Superior temporal gyrus (tissue), 1 donor: ENCODE data around the gene TARS3.
A peak's percentile ranks its signal among the peaks of the same experiment; 100 is the strongest.
"Not testable (repeated sequence)": the region's sequence is repeated elsewhere in the genome, so short reads cannot be mapped to it uniquely, and the experiment has no call there.

Source experiments
- DNase-seq: peaks from one replicate; pipeline ENCODE4 v3.0.0-alpha.2; 2016; ENCODE audit errors: extremely low spot score

The TARS3 gene

DNA sequence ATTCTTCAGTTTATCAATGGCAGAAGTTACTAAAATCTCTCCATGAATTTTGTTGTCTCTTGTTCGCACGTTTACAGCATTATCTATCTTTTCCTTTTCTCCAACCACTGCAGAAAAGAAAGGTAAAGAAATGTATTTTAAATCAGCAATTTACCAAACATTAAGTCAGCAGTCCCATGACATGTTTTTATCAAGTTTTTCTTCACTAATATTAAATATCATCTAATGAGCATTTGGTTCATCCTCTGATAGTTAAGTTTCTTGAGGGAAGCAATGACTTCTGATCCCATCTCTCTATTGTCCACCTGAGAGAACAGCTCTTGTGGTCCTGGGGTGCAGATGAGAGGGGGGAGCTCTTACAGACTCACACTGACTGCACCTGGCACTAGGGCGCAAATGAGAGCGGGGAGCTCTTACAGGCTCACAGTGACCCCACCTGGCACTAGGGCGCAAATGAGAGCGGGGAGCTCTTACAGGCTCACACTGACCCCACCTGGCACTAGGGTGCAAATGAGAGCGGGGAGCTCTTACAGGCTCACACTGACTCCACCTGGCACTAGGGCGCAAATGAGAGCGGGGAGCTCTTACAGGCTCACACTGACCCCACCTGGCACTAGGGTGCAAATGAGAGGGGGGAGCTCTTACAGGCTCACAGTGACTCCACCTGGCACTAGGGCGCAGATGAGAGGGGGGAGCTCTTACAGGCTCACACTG, 69.5 kb downstream of the TARS3 start:
- DNase-seq = not testable (repeated sequence)

DNA sequence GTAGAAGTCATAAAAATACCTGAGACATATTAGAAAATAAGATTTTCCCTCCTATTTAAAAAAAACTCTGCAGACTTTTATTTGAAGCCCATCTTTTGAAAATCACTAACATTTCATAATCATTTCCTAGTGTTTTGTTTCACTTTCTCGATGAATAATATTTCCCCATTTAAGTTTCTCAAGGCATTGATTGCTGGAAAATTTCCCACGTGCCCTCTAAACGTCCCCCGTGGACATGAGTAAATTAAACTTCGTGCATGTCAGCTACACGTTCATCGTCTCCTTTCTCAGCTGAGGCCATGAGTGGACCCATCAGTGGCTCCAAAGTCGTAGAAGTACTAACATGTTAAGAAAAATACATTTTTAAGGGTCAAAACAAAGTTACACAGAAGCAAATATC, 70.1 kb downstream of the TARS3 start:
- DNase-seq = no peak

DNA sequence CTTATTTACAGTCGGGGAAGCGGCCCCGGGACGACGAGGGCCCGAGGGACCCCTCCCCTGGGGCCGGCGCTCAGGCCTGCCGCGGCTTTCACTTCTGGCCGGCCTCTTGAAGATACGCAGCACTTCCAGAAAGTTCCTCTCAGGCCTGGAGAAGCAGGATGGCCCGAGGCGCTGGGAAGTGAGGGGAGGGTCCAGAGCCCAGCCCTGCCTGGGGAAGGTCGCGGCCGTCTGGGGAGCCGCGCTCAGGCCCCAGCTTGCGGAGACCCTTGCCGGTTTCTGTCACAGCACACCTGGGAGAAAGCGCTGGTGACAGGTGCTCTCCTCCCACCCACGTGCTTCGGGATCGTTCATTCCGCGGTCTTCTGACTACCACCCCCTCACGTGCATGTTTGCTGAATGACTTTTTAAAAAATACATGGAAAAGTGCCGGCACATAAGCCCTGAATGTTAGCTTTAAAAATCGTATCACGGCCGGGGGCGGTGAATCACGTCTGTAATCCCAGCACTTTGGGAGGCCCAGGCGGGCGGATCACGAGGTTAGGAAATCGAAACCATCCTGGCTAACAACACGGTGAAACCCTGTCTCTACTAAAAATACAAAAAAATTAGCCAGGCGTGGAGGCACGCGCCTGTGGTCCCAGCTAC, 71.4 kb downstream of the TARS3 start:
- DNase-seq = no peak

DNA sequence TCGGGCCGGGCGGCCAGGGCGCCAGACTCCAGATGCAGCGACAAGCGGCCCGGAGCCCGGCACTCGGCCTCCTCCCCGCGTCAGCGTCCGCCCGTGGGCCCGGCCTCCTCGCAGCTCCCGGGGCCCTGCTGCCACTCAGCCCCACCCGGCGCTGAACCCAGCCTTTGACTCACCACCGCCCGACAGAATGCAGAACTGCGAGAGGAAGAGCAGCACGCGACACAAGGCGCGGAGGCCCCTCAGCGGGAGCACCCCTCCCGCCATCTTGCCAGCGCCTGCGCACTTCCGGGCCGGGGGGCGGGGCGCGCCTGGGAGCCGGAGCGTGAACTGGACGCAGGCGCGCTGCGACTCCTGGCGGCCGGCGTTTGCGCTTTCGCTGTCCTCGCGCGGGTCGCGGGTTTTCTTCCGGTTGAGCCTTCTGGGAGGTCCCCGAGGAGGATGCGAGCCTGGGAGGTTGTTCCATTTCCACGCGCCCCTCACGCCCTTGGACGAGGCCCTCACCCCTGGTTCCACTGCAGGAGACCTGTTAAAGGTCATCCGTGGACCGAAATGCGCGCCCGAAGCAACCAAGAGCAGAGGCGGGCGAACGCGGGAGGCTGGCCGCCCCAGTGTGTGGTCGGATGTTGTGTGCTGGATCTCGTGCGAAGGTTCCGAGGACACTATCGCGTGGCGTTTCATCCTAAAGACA, 72.0 kb downstream of the TARS3 start, which contains the start of gene TM2D3:
TM2D3 (minus strand) TSS at position 284 of the 688 bp plus-strand sequence; CDS start at position 264, 20 bp downstream.
- DNase-seq = peak; percentile 89

DNA sequence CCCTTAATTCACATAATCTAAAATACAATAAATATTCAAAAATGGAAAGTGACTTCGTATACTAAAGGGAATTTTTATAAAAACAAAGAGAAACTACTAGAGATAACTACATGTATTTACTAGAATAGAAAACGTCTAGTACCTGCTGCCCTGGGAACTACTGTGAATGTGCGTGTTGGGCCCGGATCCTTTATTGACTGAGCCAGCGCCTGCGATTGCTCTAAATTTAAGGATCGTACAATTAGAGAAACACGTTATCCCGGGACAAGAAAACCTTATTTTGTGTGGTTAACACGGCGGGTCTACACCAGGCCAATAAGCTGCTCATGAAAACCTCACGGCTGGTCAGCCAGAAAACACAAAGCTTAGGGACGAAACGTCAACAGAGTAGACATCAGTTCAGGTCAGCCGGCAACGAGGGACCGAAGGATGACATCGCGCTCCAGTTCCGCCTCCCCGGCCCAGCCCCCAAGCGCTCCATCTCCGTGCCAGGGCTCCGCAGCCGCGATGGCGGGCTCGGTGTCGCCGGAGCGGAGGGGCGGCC, 72.6 kb downstream of the TARS3 start:
- DNase-seq = peak; percentile 59

DNA sequence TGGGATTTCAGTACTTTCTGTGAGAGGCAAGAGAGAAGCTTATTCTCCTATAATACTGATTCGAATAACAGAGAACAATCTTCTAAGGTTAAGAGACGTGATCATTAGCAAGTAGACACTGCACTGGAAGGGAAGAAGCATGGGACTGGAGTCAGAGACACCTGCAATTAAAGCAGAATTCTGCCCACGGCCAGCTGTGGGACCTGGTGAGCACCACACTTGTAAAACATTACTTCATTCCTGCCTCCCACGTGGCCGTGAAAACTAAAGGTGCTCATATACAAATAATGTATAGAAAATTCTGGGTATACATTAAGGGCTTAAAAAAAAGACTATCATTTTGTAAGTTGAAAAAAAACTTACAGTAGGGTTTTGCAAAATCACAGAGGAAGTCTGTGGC, 74.1 kb downstream of the TARS3 start:
- DNase-seq = no peak

DNA sequence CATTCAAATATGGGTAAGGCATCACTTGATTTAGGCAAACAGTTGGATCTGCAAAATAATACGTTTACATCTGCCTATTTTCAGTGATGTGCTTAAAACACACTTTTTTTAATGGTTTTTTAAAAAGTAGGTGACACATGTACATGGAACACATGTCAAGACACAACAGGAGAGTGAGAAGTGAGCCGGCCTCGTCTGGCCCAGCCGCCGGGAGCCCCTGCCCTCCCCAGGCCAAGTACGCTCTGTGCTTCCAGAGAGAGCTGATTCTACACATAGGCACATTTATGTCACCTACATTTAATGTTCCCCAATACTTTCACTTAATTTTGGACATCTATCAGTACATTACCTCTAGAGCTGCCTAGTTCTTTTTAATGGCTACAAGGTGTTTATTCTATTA, 75.9 kb downstream of the TARS3 start:
- DNase-seq = no peak

DNA sequence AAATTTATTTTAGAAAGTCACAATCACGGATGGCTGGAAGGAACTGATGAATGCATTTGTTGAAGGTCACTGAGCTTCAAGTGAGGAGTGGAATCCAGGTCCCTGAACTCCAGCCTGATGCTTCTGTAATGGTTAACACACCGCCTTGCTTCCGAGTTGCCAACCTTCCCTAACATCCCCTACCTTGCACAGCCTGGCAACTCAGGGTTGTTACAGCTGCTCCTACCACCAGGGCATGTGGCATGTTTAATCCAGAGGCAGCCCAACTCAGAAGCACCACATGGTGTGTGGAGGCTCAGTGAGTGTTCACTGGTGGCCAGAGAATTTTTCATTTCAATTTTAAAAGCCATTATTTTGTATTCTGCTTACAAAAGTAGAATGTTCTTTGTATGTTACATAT, 77.0 kb downstream of the TARS3 start:
- DNase-seq = no peak

DNA sequence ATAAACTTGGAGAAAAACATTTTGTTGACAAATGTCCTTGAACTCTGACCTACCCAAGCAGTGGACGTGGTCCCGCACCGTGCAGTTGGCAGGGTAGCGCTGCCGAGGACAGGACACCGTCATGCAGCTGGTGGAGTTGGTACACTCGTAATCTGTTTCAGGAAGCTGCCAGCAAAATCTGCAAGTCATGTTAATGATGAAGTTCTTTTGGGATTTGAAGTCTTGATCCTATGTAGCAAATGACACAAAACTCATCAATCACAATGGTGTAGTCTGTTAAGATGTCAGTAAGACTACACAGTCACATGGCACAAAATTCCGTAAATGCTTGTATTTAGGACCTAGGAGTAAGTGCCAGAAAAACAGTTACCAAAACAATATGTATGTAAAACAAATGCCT, 77.6 kb downstream of the TARS3 start:
- DNase-seq = no peak

DNA sequence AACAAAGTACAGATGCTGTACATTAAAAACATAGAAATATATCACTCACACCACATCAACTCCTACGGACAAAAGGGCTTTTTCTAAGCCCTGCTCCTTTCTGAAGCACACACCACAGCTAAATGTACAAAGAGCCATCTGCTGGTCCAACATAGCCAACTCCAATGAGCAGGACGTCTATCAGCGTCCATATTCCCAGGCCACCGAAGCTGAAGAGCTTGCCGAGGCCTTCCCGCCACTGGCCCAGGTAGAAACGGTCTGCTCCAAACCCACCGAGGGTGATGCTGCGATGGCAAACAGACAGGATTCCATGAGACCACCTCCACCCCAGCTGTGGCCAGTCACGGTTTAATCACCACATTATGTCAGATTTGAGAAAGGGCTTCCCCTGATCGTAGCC, 81.9 kb downstream of the TARS3 start:
- DNase-seq = peak; percentile 83

DNA sequence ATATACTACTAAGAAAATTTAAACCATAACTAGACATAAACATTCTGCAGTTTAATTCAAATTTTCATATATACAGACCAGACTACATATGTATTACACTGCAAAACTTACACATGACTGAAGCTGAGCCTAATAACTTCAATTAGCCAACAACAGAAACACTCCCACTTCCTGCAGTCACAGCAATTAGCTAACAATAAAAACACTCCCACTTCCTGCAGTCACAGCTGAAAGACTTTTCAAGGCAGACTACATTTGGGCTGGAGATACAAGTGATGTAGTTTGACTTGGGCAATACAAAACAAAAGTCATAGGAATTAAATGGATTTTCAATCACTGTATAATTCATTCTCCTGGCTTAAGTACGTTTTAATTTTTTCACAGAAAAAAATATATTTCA, 82.4 kb downstream of the TARS3 start:
- DNase-seq = peak; percentile 30

DNA sequence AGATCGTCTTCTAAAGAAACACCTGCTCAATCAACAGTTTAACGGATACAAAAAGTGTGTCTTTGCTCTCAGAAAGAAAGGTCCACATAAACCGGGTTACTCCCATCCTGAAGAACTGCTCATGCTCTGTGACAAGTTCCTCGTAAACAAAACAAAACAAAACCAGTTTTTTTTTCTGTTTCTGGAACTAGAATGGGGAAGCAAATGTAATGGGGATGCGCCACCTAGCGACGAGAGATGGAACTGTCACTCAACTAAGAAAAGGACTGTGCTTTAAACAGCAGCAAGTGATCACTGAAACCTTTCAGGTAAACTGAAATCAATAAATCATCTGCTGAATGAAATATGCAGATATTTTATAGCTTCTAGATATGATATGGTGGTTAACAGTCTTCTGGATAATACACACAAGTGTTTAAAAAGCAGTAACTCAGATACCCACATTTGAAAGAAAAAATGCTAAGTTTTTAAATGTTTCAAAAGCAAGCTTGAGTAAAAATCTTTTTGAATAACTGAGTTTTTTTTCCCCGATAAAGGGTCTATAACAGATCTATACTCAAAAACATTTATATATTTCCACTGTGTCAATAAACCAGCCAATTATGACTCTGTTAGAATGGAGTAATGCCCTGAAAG, 83.0 kb downstream of the TARS3 start:
- peak; percentile 97 for DNase-seq

DNA sequence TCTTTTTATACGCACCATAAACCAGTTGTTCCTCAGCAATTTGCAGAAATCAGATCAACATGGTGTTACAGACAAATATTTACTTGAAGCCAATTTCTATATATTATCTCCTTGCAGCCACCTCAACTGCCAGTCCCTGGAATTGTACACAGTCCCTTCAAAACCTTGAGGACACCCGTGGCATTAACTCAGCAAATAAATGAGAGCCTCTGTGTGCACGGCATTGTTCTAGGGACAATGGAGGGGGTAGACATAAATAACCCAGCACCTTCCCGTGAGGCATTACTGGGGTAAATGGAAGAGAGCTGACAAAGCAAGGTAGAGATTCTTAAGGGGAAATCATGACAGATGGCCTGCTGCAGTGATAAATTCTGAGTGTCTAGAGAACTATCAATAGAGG, 84.6 kb downstream of the TARS3 start:
- no peak for DNase-seq

DNA sequence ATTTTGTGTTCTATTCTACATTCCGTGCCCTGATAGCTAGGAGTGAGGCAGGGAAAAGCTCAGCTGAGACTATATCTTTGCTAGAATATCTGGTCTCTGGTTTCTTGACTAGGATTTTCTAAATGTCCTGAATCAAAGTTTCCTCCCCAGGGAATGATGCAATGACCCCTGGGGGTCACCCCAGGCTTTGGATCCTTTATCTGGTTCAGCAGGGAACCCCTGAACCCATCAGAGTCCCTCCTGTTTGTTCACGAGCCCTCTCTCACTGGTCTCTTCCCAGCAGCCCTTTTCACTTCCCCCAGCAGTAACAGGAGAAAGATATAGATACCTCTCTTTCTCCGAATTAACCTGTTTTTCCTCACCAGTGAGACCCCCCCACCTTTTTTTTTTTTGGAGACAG, 86.4 kb downstream of the TARS3 start:
- DNase-seq = no peak

DNA sequence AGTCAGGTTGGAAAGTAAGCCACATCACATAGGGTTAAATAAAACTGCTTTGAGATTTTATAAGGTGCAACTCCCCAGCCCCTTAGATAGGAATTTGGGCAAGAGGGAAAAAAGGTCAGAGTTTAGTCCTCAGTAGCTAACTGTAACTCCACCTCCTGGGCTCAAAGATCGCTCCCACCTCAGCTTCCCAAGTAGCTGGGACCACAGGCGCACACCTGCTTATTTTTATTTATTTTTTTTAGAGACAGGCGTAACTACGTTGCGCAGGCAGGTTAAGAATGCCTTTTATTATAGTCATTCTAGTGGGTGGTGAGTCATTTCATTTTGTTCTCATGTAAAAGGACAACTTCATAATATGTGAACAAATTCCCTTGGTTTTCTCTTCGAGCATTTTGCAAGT, 86.8 kb downstream of the TARS3 start:
- DNase-seq = no peak

DNA sequence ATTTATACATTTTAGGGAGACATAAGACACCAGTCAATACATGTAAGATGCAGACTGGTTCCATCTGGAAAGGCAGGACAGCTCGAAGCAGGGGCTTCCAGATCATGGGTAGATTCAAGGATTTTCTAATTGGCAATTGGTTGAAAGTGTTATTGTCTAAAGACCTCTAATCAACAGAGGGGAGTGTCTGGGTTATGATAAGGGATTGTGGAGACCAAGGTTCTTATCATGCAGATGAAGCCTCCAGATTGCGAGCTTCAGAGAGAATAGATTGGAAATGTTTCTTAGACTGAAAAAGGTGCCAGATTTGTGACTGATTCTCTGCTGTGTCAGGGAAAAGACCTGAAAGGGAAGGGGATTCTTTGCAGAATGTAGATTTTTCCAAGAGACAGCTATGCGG, 87.2 kb downstream of the TARS3 start:
- no peak for DNase-seq

DNA sequence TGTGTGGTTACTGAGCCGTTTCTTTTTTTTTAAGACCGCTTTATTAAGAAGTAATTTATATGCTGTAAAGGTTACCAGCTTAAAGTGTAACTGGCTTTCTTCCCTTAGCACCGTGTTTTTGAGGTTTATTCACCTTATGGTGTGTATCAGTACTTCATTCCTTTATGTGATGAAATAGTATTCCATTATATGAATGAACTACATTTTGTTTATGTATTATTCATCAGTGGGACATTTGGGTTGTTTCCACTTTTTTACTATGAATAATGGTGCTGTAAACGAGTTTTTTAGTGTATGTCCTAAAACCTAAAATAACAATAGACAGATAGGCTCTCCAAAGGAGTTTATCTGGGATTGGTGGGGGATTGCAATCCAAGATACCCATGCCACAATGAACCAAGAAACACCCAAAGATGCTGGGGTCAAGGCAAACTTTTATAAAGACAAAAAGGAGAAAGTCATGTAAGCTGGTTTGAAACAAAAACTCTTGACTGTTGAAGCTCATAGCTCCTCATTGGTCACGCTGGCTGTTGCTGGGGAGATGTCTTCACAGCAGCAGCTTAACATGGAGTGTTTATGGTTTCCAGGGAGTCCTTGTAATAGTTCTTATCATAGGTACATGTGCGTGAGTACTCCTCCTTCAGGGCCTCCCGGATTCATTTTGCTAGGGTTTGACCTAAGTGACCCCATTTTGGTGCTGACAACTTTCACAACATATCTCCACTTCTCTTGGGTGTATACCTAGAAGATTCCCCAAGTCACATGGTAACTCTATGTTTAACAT, 88.1 kb downstream of the TARS3 start:
- no peak for DNase-seq

DNA sequence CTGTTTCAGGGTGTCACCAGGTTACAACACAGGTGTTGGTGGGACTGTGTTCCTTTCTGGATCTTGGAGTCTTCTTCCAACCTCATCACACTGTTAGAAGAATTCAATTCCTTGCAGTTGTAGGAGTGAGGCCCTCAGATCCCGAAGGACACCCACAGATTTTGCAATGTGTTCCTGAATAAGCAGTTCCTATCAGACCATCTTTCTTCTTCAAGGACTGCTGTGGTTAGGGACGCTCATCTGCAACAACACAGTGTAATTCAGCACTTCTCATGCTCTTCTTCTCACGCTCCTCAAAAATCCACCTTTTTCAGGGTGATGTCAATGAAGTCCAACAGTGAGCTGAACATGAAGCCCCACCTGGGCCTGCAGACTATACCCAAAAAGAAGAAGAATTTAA, 90.9 kb downstream of the TARS3 start:
- no peak for DNase-seq

DNA sequence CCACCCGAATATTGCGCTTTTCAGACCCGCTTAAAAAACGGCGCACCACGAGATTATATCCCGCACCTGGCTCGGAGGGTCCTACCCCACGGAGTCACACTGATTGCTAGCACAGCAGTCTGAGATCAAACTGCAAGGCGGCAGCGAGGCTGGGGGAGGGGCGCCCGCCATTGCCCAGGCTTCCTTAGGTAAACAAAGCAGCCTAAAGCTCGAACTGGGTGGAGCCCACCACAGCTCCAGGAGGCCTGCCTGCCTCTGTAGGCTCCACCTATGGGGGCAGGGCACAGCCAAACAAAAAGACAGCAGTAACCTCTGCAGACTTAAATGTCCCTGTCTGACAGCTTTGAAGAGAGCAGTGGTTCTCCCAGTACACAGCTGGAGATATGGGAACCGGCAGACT, 97.5 kb downstream of the TARS3 start:
- DNase-seq = not testable (repeated sequence)

DNA sequence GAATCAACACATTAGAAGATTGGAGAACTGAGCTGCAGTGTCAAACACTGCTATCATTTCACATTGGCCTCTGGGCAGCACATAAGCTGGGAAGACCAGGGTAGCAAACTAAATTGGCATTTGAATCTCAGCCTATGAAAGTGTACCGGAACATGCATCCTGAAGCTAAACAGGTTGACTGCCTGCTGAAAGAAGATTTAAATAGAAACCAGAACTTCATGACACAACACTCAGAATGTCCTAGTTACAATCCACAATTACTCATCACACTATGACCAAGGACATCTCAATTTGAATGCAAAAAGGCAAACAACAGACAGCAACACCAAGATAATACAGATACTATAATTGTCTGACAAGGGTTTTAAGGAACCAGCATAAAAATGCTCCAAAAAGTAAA, 98.3 kb downstream of the TARS3 start:
- DNase-seq = peak; percentile 58

DNA sequence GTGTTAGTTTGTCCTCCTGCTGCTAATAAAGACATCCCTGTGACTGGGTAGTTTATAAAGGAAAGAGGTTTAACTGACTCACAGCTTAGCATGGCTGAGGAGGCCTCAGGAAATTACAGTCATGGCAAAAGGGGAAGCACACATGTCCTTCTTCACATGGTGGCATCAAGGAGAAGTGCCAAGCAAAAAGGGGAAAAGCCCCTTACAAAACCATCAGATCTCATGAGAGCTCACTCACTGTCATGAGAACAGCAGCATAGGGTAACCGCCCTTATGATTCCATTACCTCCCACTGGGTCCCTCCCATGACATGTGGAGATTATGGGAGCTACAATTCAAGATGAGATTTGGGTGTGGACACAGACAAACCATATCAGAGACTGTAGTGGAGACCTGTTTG, 99.1 kb downstream of the TARS3 start:
- no peak for DNase-seq
